HG03432 (cell line): ENCODE results near the gene RNF166.

Source experiments
- ATAC-seq: cut with Tn5 transposase; IDR thresholded peaks from one replicate; pipeline ENCODE4 v1.9.1; 2021; ENCODE audit warnings: mild to moderate bottlenecking, moderate library complexity; ENCODE audit not compliant: unreplicated experiment

RNF166 gene, protein sequence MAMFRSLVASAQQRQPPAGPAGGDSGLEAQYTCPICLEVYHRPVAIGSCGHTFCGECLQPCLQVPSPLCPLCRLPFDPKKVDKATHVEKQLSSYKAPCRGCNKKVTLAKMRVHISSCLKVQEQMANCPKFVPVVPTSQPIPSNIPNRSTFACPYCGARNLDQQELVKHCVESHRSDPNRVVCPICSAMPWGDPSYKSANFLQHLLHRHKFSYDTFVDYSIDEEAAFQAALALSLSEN

DNA sequence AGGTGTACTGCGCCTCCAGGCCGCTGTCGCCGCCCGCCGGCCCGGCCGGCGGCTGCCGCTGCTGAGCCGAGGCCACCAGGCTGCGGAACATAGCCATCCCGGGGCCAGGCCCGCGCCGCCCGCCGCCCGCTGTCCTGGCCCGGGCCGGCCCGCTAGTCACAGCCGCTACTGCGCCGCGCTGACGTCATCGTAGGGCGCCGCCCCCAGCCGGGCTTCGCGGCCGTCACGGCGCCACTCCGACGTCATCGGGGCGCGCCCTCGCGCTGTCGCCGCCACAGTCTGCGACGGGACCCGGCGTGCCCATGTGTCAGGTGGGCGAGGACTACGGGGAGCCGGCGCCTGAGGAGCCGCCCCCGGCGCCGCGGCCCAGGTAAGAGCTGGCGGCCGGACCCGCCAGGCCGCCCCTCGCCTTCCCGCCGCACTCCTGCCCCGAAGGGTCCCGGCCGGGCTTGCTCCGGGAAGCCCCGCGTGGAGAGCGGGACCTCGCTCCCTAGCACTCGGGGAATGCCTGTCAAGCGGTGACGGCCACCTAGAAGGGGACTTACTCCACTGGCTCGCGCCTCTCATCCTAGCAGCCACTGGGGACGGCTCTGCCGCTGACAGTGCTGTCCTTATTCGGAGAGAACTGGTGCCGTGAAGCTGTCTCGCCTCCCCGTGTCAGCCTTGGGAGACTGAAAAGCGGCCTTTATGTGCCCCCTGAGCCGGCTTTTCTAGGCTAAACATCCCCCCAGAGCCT, at the start of gene RNF166, which contains the start of gene CTU2:
Gene RNF166 (minus strand): TSS at position 180 of the 736 bp plus-strand sequence. CDS start 83 bp downstream, at position 97.
Gene CTU2 (plus strand): TSS at position 275 of the 736 bp plus-strand sequence. CDS start 28 bp downstream, at position 303.
- peak; percentile 66 for ATAC-seq

- ATAC-seq = no peak
Measured at GRCh38 chr16:88754912-88755744, 48.9 kb upstream of the RNF166 start.

DNA sequence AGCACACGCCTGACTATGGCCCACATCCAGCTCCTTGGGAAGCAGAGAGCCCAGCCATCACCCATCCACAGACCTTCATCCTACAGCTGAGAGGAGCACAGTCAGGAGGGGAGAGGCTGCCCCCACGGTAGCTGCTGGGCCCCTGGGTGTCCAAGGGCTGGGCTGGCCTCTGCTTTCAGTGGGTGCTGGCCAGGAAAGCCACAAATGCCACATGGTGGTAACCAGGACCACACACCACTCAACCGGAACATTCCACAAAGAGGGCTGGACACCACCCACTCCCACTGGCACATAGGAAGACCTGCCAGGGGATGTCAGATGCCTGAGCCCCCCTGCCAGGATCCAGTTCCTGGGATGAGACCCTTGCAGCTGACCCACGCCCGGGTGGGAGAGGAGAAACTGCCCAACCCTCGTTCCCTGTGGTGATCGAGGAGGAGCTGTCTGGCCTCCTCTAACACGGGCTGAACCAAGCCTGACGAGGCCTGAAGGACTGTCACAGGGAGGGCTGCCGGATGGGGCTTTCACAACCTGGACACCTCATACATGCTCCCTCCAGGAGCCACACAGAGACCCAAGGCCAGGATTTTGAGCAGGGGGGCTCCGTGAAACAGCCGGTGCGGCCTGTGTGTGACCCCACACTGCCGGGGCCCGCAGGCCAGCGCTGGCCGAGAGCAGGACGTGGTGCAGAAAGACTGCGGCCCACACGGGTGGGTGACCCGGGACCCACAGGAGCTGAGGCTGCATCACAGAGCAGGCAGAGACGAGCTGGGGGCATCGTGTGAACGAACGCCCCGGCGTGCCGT, 48.1 kb upstream of the RNF166 start:
- no peak for ATAC-seq

GRCh38 chr16:88753602-88754001, 47.4 kb upstream of the RNF166 start:
- ATAC-seq = no peak

- ATAC-seq = no peak
Measured at GRCh38 chr16:88753191-88753590, 47.0 kb upstream of the RNF166 start.

DNA sequence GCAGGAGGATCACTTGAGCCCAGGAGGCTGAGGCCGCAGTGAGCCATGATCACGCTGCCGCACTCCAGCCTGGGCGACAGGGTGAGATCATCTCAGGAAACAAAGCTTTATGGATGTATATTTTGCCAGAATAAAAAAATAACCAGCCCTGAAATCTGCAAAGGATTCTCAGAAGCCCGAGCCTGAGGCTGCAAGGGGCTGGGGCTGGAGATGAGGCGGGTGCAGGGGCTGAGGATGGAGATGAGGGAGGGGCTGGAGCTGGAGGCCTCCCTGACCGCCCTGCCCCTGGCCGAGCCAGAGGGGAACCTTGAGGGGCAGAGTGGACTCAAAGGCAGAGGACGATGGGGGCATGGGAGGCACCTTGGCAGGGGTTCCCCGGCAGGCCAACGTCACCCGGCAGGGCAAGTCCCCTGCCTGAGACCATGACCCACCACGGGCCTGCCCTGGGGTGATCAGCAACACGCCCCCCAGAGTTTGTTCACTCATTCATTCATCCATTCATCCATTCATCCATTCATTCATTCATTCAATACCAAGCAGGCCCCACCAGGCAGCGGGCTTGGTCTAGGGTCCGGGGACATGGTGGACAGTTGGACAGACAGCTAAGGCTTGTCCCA, 46.3 kb upstream of the RNF166 start:
- ATAC-seq = no peak

- no peak for ATAC-seq
Measured at GRCh38 chr16:88750854-88751253, 44.6 kb upstream of the RNF166 start.

DNA sequence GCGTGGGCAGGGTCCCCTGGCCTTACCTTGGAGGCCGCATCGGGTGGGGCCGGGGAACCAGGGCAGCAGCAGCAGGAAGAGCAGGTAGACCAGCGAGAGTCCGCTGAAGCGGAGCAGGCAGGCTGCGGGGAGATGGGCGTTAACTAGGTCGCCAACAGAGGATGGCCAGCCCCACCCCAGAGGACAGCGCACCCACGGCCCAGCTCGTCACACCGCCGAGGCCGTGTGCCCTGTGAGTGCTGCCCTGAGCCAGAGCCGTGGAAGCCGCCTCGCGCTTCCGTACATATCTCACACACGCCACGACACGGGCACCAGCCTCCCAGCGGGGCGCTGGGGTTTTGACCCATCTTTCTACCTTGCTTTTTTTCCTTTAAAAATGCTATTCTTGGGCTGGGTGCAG, 43.1 kb upstream of the RNF166 start:
- no peak for ATAC-seq

DNA sequence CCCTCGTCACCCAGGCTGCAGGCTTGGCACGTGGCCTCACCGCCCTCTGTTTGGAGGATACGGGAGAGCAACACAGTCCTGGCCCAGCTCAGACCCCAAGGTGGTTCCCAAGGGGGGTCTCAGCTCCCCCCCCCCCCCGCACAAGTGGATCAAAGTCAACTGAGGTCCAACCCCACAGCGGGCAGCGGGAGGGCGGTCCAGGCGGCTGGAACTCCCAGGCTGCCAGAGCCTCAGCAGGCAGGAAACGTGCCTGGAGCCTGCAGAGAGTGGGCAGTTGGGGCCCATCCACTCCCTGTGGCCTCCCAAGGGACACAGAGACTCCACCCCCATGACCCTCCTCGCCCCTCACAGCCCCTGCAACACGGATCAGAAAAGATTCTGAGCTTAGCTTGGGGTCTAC, 42.2 kb upstream of the RNF166 start:
- no peak for ATAC-seq

DNA sequence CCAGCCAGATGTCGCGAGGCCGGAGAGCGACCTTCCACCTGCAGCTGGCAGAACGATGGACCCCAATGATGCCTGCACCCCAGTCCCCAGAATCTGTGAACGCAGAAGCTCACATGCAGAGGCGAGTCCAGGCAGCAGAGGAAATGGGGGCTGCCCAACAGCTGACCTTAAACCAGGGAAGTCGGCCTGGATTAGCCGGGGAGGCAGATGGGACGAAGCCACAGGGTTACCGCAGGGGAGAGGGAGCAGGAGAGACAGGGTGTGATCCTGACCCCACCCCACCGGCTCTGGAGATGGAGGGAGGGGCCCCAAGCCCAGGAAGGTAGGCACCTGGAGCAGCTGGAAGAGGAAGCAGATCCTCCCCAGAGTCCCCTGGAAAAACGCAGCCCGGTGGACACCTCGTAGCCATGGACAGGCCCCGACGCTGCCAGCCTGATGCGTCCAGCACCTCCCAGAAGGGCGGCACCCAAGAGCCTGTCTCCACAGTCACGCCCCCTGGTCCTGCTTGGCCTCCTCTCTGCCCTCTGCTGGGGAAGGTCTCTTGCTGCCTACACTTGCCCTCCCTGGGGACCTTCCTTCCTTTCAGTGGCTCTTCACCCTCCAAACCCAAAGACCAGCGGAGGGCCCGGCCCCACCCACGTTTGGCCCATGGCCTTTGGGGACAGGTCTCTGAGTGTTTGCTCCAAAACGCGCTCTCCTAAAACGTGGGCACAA, 41.5 kb upstream of the RNF166 start:
- ATAC-seq = no peak

- ATAC-seq = no peak
Measured at GRCh38 chr16:88746506-88746905, 40.3 kb upstream of the RNF166 start.

DNA sequence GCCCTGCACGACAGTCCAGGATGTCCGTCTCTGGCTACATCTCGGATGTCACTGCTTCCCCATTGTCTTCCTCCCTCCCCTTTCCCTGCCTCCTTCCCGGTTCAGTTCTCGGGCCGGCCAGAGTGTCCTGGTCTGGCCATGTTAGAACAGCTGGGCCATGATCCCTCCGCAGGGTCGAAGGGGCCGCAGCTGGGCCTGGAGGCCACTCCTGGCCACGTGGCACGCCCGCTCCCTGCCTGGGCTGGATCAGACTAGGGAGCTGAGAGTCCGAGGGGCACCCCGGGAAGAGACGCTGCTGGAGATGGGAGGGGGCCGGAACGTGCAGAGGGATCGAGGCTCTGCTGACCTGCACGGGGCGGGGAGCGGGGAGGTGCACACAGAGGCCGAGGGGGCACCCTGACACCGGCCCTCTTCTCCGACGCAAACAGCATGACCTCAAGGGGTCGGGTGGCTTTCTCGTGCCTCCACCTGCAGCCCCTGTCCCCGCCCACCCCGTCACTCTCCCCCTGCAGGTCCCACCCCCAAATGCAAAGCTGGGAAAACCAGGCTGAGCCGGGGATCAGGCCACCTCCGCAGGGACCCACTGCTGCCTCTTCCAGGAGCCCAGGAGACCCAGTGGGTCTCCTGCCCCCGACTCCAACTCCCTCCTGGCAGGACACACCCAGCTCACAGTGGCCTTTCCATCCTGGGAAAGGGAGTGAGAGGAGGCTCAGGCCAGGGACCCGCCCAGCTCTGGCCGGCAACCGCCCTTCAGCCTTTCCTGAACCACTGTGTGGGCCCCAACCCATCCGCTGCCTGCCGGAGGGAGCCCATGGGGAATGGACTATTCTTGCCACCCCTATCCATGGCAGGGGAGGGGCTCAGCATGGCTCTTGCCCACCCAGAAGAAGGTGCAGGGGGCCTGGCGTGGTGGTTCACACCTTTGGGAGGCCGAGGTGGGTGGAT, 38.6 kb upstream of the RNF166 start:
- no peak for ATAC-seq

- no peak for ATAC-seq
Measured at GRCh38 chr16:88743693-88744576, 37.7 kb upstream of the RNF166 start.

DNA sequence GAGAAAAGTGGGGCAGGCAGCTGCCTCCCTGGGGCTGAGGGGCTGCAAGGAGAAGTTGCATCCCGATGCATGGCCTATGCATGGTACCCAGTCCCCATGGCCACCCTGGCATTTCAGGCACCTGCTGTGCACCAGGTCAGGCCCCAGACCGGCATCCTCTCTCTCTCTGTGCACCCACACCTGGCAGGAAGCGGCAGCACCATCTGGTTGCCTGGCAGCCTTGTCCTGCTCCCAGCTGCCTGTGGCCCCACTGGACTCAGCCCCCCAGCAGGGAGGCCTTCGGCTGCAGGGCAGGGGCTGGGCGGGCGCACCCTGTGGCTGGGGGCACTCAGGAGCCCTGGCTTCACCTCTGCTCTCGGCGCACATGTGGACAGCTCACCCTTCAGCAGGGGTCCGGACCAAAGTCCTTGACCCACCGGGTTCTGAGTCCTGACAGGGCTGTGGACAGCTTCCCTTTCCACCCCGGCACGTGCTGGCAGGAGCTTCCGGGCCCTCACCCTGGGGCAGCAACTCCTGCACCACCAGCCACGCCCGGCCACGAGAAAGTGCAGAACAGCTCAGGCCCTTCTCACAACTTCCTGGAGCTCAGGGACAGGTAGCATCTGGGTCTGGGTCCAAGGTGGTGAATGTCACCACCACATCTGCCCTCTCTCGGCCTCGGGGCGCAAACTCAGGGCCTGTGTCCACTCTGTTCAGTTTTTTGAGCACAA, 36.8 kb upstream of the RNF166 start:
- ATAC-seq = no peak

GRCh38 chr16:88741368-88741767, 35.2 kb upstream of the RNF166 start:
- no peak for ATAC-seq

DNA sequence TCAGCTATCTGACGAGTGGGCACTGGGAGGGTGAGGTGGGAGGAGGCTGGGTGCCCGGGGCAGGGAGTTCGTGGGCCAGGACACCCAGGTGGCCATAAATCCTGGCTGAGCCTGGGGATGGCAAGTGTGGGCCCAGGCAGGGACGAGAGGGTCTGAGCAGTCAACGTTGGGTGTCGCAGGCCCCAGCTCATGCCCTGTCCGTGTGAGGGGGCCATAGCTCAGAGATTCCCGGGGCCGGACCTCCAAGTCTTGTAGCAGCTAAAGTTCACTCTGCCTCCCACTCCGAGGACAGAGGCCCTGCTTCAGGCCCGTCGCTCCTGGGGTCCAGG, 34.5 kb upstream of the RNF166 start:
- no peak for ATAC-seq
